Parathyroid adenoma (tissue), 2 donors: ENCODE data around the gene APBA2.

Experiments used
- H2AFZ ChIP-seq: fragments of 300-600 bp; sonication (generic); one replicate; pipeline ENCODE4 v1.7.0; 2017; ENCODE audit warnings: antibody characterized with exemption, mild to moderate bottlenecking
- H3K27ac ChIP-seq: fragments of 300-600 bp; sonication (generic); one replicate; pipeline ENCODE4 v1.7.0; 2017
- H3K27me3 ChIP-seq: fragments of 300-600 bp; sonication (generic); one replicate; pipeline ENCODE4 v1.7.0; 2017; ENCODE audit warnings: low read length; ENCODE audit not compliant: control insufficient read depth, insufficient read depth
- H3K36me3 ChIP-seq: fragments of 300-600 bp; sonication (generic); one replicate; pipeline ENCODE4 v1.7.0; 2017; ENCODE audit warnings: low read length; ENCODE audit not compliant: control insufficient read depth, insufficient read depth
- H3K4me1 ChIP-seq: fragments of 300-600 bp; sonication (generic); one replicate; pipeline ENCODE4 v1.7.0; 2017; ENCODE audit warnings: control low read depth
- H3K4me2 ChIP-seq: fragments of 300-600 bp; sonication (generic); one replicate; pipeline ENCODE4 v1.7.0; 2017; ENCODE audit warnings: low read length
- H3K4me3 ChIP-seq: fragments of 300-600 bp; sonication (generic); one replicate; pipeline ENCODE4 v1.7.0; 2017; ENCODE audit warnings: low read depth, low read length
- H3K79me2 ChIP-seq: fragments of 300-600 bp; sonication (generic); one replicate; pipeline ENCODE4 v1.7.0; 2017; ENCODE audit warnings: control low read depth
- H3K9ac ChIP-seq: fragments of 300-600 bp; sonication (generic); one replicate; pipeline ENCODE4 v1.7.0; 2017; ENCODE audit warnings: mild to moderate bottlenecking
- H3K9me3 ChIP-seq: fragments of 300-600 bp; sonication (generic); one replicate; pipeline ENCODE4 v1.7.0; 2017; ENCODE audit warnings: low read length; ENCODE audit not compliant: control insufficient read depth
- CTCF ChIP-seq: fragments of 300-600 bp; sonication (generic); IDR thresholded peaks from one replicate; pipeline ENCODE4 v1.7.0; 2017; ENCODE audit warnings: antibody characterized with exemption, mild to moderate bottlenecking
- donor health status: primary hyperparathyroidism.

The APBA2 gene

GRCh38 chr15:29034593-29035335 is 149.0 kb downstream of the APBA2 start:
- H3K4me3 ChIP-seq: no peak overlapping the region
- H3K9me3 ChIP-seq: no peaks in the 10 kb centered on the region
- TF ChIP-seq CTCF: no peak
- no peaks in the 10 kb centered on the region for H3K36me3 ChIP-seq
- H3K9ac ChIP-seq: no peak overlapping the region
- no peak overlapping the region for H2AFZ ChIP-seq
- no peaks in the 10 kb centered on the region for H3K4me1 ChIP-seq
- no peak overlapping the region for H3K27ac ChIP-seq
- H3K4me2 ChIP-seq: no peak overlapping the region
- no peaks in the 10 kb centered on the region for H3K27me3 ChIP-seq
- no peaks in the 10 kb centered on the region for H3K79me2 ChIP-seq

GRCh38 chr15:29035336-29036285 is 149.8 kb downstream of the APBA2 start:
- Histone ChIP-seq H3K4me1 (no peaks in the 10 kb centered on the region), H3K27ac (no peak overlapping the region), H3K27me3 (no peaks in the 10 kb centered on the region), H3K4me2 (no peak overlapping the region), H3K9me3 (no peaks in the 10 kb centered on the region), H3K36me3 (no peaks in the 10 kb centered on the region), H3K4me3 (no peak overlapping the region), H3K79me2 (no peaks in the 10 kb centered on the region), H3K9ac (no peak overlapping the region), H2AFZ (no peak overlapping the region)
- TF ChIP-seq CTCF: no peak

GRCh38 chr15:29037997-29038705 is 152.4 kb downstream of the APBA2 start:
- no peak for TF ChIP-seq CTCF
- Histone ChIP-seq H3K4me3 (no peak overlapping the region), H2AFZ (no peak overlapping the region), H3K27ac (no peak overlapping the region), H3K79me2 (no peaks in the 10 kb centered on the region), H3K9ac (no peak overlapping the region), H3K27me3 (no peaks in the 10 kb centered on the region), H3K4me1 (no peaks in the 10 kb centered on the region), H3K36me3 (no peaks in the 10 kb centered on the region), H3K9me3 (no peaks in the 10 kb centered on the region), H3K4me2 (no peak overlapping the region)

- no peaks in the 10 kb centered on the region for H3K27me3 ChIP-seq
- H3K9ac ChIP-seq: no peak overlapping the region
- no peaks in the 10 kb centered on the region for H3K4me1 ChIP-seq
- H3K27ac ChIP-seq: no peak overlapping the region
- TF ChIP-seq CTCF: no peak
- H3K4me2 ChIP-seq: no peak overlapping the region
- H3K9me3 ChIP-seq: no peaks in the 10 kb centered on the region
- no peaks in the 10 kb centered on the region for H3K36me3 ChIP-seq
- H3K79me2 ChIP-seq: no peaks in the 10 kb centered on the region
- H2AFZ ChIP-seq: no peak overlapping the region
- H3K4me3 ChIP-seq: no peak overlapping the region
Observed at GRCh38 chr15:29039466-29040369, 153.9 kb downstream of the APBA2 start.
